Measurements from ENCODE around the gene BRMS1. TPM values are rescaled to one million over a fixed set of nuclear protein-coding genes. Genes with fewer than 3 reads are reported as not detected.
A peak's percentile ranks its signal among the peaks of the same experiment; 100 is the strongest.

Gene BRMS1
- total and polyA plus RNA-seq, 7 donors: 12.6 to 152 (median 33.8) TPM

DNA sequence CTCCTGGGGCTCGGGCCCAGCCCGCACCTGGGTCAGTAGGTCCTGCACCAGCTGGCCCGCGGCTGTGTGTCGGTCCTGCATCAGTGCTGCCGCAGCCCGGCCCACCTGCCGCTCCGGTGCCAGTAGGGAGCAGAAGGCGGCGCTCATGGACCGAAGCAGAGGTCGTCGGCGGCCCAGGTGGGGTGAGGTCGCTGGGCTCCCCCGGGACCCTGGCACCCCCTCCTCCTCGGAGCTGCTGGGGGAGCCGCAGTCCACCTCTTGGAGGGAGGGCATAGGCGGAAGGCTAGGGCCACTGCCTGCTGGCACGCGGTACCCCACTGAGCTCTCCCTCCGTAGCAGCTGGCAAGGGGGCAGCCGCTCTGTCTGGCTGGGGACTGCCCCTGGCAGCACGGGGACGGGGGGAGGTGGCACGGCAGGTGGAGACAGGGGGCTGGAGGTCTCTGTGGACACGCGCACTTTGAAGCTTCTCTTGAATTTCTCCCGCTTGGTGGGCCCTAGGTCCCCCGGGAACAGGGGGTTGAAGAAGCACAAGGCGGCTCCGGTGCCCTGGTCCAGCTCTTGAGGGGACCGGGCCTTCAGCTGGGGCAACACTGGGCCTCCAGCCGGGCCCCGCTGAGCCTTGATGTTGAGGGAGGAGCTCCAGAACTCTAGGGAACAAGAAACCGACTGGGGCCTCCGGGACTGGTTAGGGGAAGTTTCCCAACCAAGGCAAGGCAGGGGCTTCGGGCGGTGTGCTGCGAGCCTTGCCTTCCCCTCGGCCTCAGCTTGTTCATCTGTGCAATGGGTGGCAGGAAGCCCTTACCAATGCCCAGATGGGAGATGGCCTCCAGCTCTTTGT, 10.1 kb downstream of the BRMS1 start:
- Histone ChIP-seq H3K27ac (peak overlapping the region; percentile 89), H3K9me3 (no peaks in the 10 kb centered on the region)
- intact Hi-C loops (cut with DNase I): no loop called here

DNA sequence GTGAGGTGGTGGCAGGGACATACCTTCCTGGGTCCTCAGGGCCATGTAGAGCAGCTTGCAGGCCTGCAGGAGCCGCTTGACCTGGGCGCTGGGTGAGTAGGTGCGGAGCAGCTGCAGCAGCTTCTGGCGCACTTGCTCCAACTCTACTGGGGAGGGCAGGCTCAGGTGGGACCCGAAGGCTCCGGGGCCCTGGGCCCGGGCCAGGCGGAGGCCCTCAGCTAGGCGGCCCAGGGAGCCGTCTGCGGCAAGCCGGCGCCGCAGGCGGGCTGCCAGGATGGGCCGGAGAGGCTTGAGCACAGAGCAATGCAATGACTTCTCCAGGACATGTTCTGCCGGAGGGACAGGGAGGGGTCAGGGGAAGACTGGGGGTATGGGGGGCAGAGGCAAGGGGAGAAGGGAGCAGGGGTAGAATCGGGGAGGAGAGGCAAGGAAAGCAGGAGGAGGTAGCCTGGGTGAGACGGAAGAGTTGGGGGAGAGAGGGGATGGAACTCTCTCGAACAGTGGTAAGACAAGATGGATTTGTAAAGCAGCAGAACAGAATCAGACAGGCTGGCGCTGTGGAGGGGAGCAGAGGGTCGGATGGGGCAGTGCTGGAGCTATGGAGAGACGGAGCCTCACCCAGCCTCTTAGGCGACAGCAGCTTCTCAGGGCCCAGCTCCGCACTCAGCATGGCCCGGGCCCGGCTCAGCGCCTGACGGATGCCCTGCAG, 10.9 kb downstream of the BRMS1 start:
- Histone ChIP-seq H3K4me1 (peaks cover 31% of the 10 kb centered on the region), H3K4me3 (no peak overlapping the region), H3K27ac (no peak overlapping the region), H3K36me3 (ENCODE audit: insufficient read depth in 1 of 2, low read depth in 1 of 2) (peaks cover 0 to 39% of the 10 kb centered on the region in 2 donors), H3K9me3 (no peaks in the 10 kb centered on the region), H3K27me3 (ENCODE audit: insufficient read depth in 3 of 3, low read length in 2 of 3) (no peaks in the 10 kb centered on the region)
- ATAC-seq: no peak
- intact Hi-C loops (cut with DNase I): no loop called here
- peak in 1 of 2 donors; percentile 36 for DNase-seq
- TF ChIP-seq, protein P1, sequence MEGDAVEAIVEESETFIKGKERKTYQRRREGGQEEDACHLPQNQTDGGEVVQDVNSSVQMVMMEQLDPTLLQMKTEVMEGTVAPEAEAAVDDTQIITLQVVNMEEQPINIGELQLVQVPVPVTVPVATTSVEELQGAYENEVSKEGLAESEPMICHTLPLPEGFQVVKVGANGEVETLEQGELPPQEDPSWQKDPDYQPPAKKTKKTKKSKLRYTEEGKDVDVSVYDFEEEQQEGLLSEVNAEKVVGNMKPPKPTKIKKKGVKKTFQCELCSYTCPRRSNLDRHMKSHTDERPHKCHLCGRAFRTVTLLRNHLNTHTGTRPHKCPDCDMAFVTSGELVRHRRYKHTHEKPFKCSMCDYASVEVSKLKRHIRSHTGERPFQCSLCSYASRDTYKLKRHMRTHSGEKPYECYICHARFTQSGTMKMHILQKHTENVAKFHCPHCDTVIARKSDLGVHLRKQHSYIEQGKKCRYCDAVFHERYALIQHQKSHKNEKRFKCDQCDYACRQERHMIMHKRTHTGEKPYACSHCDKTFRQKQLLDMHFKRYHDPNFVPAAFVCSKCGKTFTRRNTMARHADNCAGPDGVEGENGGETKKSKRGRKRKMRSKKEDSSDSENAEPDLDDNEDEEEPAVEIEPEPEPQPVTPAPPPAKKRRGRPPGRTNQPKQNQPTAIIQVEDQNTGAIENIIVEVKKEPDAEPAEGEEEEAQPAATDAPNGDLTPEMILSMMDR (IDR thresholded peaks at IDR 0.05): no peak
- WGBS, 3 donors: 86 to 88% (median 88%) methylated on average over 29 of the region's 29 CpGs

More for the DNA sequence above, 10.1 kb downstream of the BRMS1 start:
- peaks cover 31% of the 10 kb centered on the region for H3K4me1 ChIP-seq
- H3K27me3 ChIP-seq (ENCODE audit: insufficient read depth in 3 of 3, low read length in 2 of 3): no peaks in the 10 kb centered on the region
- peak overlapping the region; percentile 78 for H3K4me3 ChIP-seq
- DNase-seq (peak in 1 of 2 donors; percentile 56), ATAC-seq (no peak)
- WGBS, 3 donors: 73 to 81% (median 75%) methylated on average over 36 to 42 of the region's 42 CpGs
- TF ChIP-seq, protein P1 (IDR thresholded peaks at IDR 0.05): no peak
- peaks cover 0 to 47% of the 10 kb centered on the region in 2 donors for H3K36me3 ChIP-seq (ENCODE audit: insufficient read depth in 1 of 2, low read depth in 1 of 2)

DNA sequence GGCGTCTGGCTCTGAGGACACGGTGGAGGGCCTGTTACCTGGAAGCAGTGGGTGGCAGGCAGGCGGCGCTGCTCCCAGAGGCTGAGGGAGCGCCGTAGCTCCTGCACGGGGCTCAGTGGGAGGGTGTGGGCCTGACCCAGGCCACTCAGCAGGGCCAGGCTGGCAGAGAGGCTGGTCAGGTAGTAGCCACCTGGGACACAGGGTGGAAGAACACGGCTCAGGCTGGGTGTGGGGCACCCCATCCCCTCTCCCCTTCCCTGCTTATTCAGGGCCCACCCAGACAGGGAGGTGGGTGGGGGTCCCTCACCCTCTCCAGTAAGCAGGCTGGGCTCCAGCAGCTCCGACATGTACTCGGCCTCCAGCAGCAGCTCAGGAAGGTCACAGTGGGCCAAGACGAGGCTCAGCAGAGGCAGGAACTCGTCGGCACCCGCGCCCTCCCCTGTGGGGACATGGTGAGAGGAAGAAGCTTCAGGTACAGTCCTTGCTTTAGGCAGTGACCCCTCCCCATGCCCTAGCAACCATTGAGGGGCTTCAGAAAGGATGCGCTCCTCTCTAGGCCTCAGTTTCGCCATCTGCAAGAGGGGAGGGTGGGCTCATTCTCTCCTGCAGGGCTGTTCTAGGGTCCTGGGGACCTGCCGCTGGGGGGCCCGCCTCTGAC, 11.6 kb downstream of the BRMS1 start:
- H3K36me3 ChIP-seq (ENCODE audit: insufficient read depth in 1 of 2, low read depth in 1 of 2): peaks cover 0 to 32% of the 10 kb centered on the region in 2 donors
- H3K9me3 ChIP-seq: no peaks in the 10 kb centered on the region
- TF ChIP-seq, protein P1 (IDR thresholded peaks at IDR 0.05): no peak
- H3K27me3 ChIP-seq (ENCODE audit: insufficient read depth in 3 of 3, low read length in 2 of 3): no peaks in the 10 kb centered on the region
- no peak overlapping the region for H3K27ac ChIP-seq
- WGBS, 3 donors: 88 to 96% (median 91%) methylated on average over 19 of the region's 19 CpGs
- H3K4me3 ChIP-seq: no peak overlapping the region
- H3K4me1 ChIP-seq: peaks cover 36% of the 10 kb centered on the region
- DNase-seq: peak in 1 of 2 donors; percentile 49
- ATAC-seq: no peak
- intact Hi-C loops (cut with DNase I): no loop called here

DNA sequence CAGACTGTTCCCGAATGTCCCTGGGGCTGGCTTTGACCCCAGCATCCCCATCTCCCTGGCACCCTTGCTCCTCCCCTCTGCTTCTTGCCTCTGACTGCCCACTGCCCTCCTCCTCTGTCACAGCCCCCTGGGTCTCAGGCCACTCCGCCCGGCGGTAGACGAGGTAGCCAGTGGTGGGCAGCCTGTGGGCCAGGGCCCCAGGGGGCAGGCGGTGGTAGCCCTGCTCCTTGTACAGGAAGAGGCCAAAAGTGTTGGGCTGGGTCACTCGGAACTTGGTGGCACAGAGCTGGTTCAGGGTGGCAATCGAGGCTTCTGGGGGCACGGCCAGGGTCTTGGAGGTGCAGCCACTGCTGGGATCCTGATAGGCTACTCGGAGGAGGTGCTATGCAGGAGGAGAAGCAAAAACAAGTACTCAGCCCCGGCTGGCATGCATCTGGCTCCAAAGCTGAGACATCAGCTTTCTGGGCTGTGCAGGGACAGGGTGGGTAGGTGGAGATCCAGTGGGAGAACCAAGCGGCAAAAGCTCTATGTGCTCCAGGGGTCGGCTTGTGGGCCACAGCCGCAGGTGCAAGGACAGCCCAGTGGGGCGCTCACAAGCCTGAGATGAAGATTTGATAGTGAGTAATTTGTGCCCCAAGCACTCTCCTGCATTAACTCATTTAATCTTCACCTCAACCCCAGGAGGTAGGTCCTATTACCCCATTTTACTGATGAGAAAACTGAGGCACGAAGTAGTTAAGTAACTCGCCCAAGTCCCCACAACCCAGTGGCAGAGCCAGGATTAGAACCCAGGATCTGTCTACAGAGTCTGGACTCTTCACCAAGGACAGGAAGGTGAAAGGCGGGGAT, 12.3 kb downstream of the BRMS1 start:
- Histone ChIP-seq H3K36me3 (ENCODE audit: insufficient read depth in 1 of 2, low read depth in 1 of 2) (peaks cover 0 to 25% of the 10 kb centered on the region in 2 donors), H3K4me1 (peaks cover 36% of the 10 kb centered on the region), H3K4me3 (no peak overlapping the region), H3K27ac (no peak overlapping the region), H3K9me3 (no peaks in the 10 kb centered on the region), H3K27me3 (ENCODE audit: insufficient read depth in 3 of 3, low read length in 2 of 3) (no peaks in the 10 kb centered on the region)
- ATAC-seq (no peak), DNase-seq (peak in 1 of 2 donors; percentile 34)
- TF ChIP-seq, protein P1 (IDR thresholded peaks at IDR 0.05): no peak
- intact Hi-C loops (cut with DNase I): no loop called here
- 85 to 90% (median 85%) methylated on average over 18 of the region's 18 CpGs for WGBS, 3 donors
